NB4 (cell line): ENCODE measurements around the gene MLLT6.
A peak's percentile ranks its signal among the peaks of the same experiment; 100 is the strongest.

Experiments
- DNase-seq: peaks from one replicate; pipeline ENCODE4 v3.0.0; 2010; ENCODE audit warnings: low read depth
- H3K4me3 ChIP-seq: one replicate; pipeline ENCODE4 v1.5.1; 2011; ENCODE audit warnings: mild to moderate bottlenecking, low read depth, low read length, moderate library complexity
- MYC ChIP-seq: IDR thresholded peaks from 2 replicates; pipeline ENCODE4 v1.6.1; 2011; ENCODE audit warnings: low read depth, low read length
- POLR2A ChIP-seq: IDR thresholded peaks from 2 replicates; pipeline ENCODE4 v1.6.1; 2011; ENCODE audit warnings: mild to moderate bottlenecking; ENCODE audit not compliant: insufficient read length; ENCODE audit errors: extremely low read depth
- TF ChIP-seq, protein P1 (sequence below): IDR thresholded peaks from one replicate; pipeline ENCODE4 v1.5.1; 2012; ENCODE audit warnings: low read depth, low read length
- TF ChIP-seq, protein P2 (sequence below): IDR thresholded peaks from 2 replicates; pipeline ENCODE4 v1.6.1; 2011; ENCODE audit warnings: low read depth, low read length

MLLT6 gene

DNA sequence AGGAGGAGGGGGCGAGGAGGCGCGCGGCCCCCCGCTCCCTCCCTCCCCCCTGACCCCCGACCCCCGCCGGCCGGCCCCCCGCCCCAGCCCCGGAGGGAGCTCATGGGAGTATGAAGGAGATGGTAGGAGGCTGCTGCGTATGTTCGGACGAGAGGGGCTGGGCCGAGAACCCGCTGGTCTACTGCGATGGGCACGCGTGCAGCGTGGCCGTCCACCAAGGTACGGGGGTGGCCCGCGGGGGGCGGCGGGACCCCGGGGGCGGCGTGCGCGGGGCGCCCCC is 390 bp downstream of the MLLT6 start:
- no peak for DNase-seq
- H3K4me3 ChIP-seq = peak overlapping the region; percentile 72

DNA sequence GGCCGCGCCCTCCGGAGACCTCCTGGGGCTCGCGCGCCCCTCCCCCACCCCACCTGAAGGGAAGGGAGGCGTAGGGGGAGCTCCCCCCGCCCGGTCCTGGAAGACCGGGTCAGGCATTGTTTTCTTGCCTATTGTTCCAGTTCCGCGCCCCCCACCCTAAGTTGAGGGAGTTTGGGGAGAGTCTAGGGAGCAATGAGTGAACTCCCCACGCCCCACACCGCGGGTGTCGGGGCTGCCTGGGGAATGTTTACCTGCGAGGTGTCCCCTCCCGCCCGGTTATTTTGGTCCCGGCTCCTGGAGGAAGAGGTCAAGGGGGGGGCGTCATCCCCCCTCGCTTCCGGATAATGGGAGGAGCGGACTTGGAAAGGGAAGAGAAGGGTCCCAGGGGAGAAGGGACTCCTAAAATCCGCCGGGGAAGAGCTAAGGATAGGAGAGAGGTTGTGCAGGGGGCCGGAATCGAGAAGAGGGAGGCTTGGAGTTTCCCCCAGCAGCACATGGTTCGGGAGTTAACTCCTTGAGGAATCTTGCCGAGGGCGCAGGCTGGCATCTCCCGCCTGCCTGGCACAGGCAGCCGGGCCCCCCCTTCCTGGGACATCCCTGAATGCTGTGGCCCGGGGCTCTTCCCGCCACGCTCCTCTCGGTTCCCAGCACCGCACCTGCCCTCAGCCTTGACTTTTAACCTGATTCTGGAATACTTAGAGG is 881 bp downstream of the MLLT6 start:
- peak; percentile 47 for DNase-seq
- TF ChIP-seq POLR2A = no peak
- TF ChIP-seq, protein P1, sequence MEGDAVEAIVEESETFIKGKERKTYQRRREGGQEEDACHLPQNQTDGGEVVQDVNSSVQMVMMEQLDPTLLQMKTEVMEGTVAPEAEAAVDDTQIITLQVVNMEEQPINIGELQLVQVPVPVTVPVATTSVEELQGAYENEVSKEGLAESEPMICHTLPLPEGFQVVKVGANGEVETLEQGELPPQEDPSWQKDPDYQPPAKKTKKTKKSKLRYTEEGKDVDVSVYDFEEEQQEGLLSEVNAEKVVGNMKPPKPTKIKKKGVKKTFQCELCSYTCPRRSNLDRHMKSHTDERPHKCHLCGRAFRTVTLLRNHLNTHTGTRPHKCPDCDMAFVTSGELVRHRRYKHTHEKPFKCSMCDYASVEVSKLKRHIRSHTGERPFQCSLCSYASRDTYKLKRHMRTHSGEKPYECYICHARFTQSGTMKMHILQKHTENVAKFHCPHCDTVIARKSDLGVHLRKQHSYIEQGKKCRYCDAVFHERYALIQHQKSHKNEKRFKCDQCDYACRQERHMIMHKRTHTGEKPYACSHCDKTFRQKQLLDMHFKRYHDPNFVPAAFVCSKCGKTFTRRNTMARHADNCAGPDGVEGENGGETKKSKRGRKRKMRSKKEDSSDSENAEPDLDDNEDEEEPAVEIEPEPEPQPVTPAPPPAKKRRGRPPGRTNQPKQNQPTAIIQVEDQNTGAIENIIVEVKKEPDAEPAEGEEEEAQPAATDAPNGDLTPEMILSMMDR = no peak
- TF ChIP-seq, protein P2, sequence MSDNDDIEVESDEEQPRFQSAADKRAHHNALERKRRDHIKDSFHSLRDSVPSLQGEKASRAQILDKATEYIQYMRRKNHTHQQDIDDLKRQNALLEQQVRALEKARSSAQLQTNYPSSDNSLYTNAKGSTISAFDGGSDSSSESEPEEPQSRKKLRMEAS = no peak
- TF ChIP-seq MYC = no peak
- peak overlapping the region; percentile 72 for H3K4me3 ChIP-seq

More for the DNA sequence above, 390 bp downstream of the MLLT6 start:
- no peak for TF ChIP-seq POLR2A
- TF ChIP-seq, protein P2 = no peak
- TF ChIP-seq, protein P1 = no peak
- no peak for TF ChIP-seq MYC

DNA sequence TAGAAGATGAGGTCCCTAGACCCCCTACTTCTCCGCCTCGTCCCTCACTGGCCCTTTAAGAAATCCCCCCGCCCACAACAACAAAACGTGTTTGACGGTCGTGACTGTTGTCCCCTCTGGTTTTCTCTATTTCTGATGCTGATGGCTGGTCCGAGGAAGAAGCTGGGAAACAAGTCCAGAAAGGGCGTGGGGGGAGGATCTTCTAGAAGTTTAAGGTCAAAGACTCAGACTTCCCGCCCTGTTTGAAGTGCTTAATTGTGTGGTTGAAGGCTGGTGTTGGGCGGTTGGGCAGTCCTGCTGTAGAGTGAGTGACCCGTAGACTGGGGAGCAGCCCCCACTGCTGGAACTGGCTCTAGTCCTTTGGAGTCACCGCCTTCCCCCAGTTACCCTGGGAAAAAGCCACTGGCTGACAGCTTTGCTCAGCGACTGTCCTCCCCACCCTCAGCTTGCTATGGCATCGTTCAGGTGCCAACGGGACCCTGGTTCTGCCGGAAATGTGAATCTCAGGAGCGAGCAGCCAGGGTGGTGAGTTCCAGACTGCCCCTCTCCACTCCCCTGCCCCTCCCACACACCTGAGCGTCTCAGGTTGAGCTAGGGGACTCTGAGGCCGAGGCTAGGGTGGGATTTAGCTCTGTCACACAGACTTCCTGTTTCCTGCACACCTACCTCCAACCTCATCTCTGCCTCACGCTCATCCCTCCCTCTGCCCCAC is 1.6 kb downstream of the MLLT6 start:
- TF ChIP-seq POLR2A (no peak), MYC (no peak)
- TF ChIP-seq, protein P2 = no peak
- TF ChIP-seq, protein P1 = no peak
- DNase-seq = peak; percentile 44
- H3K4me3 ChIP-seq = peak overlapping the region; percentile 72

DNA sequence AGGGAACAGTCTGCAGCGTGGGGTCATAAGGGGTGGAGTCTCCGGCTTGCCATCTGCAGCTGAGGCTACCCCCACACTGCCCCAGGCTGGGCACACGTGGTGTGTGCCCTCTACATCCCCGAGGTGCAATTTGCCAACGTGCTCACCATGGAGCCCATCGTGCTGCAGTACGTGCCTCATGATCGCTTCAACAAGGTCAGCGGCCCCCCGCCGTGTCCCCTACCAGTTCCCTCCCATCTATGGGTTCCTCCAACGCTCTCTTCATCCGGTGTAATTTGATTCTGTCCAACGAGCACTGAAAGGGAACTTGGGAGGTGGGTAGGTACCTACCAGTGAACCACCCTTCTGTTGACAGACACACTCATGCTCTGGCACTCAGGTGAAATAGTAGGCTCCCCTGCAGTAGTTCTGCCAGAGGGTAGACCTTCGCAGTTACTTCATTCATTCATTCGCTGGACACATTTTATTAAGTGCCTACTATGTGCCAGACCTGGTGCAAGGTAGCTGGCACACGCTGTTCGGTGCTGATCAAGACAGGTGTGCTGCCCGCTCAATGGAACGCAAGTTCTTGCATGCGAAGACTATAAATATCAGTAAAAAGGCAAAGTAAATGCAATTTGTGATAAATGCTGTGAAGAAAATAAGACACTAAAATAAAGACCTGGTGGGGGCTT is 2.7 kb downstream of the MLLT6 start:
- DNase-seq = no peak
- no peak overlapping the region for H3K4me3 ChIP-seq
- no peak for TF ChIP-seq POLR2A
- TF ChIP-seq, protein P2 = peak; percentile 60

DNA sequence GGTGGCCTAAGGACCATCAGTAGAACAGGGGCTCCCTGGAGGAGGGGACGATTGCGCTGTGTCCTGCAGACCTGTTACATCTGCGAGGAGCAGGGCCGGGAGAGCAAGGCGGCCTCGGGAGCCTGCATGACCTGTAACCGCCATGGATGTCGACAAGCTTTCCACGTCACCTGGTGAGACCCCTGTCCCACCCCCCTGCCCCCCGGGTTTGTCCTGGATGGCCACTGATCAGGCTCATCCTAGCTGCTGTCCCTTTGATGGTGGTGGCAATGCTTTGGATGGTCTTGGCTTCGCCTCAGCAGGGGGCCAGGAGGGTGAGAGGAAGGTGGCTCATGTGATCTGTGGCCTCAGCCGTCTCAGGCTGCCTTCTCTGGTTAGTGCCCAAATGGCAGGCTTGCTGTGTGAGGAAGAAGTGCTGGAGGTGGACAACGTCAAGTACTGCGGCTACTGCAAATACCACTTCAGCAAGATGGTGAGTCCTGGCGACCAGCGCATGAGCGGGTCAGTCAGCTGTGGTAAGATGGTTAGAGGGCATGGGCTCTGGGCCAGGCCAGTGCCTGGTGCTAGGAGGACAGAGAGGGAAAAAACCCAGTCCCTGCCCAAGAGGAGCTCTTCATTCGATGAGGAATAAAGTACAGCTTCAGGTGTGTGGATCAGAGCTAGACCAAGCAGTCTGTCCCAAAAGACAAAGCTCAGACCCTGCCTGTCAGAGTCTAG is 4.2 kb downstream of the MLLT6 start:
- TF ChIP-seq MYC = no peak
- TF ChIP-seq, protein P2 = no peak
- TF ChIP-seq, protein P1 = no peak
- no peak for TF ChIP-seq POLR2A
- no peak for DNase-seq
- no peak overlapping the region for H3K4me3 ChIP-seq
